A172 (cell line): Measurements from ENCODE around the gene SLC39A12. TPM values are rescaled to one million over a fixed set of nuclear protein-coding genes. Genes with fewer than 3 reads are reported as not detected.

Experiments
- DNase-seq: peaks from one replicate; pipeline ENCODE4 v3.0.0-alpha.2; 2015; ENCODE audit warnings: low spot score
- total RNA-seq: library from RNA; depleted of rRNA; stranded (reverse); fragments of >200 nt; shearing (Covaris generic); gene quantifications from 2 replicates; pipeline ENCODE4 v1.2.3, GENCODE V29; 2014; rRNA removed

The SLC39A12 gene
- total RNA-seq, 1 experiment from 2014 or later = not detected

DNA sequence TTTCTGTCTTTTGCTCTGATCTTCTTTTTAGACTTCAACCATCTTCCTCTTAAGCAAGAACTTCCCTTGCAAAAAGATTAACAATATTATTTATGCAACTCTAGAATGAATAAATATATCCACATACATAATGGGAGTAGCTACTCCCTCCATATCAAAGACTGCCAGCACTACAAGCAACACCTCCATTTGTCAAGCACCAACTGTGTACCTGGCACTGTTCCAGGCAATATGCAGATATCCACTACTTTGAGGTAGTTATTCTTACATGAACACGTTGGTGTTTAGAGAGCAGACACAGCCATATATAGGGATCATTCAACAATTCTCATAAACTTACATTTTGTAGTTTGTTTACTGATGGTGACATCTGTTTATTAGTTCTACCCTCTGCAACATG, 104.9 kb downstream of the SLC39A12 start:
- no peak for DNase-seq

DNA sequence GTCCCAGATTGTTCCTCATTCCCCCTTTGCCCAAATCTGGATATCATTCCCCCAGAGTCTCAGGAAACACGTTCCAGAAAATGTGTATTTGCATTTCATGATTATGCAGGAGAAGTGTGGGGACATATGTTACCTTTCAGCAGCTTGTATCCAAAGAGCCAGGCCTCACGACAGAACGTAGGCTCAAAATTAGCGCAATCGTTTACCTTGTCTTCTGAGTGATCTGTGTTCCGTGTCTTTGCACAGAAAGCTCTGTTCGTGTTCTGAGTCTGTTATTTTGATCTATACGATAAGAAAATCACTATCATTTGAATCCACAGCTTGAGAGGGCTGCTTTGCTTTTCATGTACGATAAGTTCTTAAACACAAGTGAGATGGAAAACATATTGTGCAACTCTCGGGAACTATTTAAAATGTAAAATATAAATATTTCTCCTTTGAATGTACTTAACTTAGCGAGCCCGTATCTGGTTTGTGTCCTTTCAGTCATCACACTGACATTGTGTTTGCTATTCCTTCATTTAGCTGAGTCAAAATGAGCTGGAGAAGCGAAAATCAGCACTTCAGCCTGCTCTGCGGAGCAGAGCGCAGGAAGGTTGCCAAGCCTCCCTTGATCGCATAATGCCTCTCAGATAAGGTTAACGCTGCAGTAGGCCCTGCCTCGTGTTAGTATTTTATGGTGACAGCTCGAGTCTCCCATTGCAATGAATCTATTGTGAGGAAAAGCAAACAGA, 108.3 kb downstream of the SLC39A12 start:
- DNase-seq = no peak

DNA sequence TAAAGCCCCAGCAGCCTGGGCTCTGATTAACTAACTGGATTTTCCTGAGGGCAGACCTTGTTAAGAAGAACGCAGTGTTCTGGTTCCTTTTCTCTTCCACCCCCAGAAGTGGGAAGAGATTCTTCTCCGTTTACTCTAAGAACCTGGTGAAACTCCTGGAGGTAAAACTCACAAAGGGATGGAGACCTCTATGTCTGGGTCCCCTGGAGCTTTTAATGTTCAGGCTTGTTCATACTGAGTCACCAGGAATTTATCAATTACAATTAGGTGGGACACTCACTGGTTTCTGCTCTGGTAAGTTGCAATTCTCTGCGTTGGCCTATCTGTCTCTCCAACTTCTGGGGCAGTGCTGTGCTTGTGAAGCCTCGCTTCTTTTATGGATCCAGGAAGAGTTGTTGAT, 115.2 kb downstream of the SLC39A12 start:
- peak; percentile 35 for DNase-seq

DNA sequence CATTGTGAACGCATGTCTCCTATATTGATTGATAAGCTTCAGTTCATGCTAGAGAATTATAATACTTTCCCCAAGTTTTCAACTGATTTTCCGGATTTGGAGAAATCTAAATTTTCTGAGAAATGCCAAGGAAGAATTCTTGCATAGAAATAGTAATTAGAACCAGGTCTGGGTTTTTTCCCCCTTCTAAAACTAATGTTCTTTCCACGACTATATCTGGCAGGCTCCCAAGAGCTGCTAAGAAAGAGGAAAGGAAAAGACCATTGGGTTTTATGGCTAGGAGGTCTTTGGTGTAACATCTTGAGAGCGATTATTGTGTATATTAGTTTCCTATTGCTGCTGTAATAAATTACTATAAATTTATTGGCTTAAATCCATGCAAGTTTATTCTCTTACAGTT, 116.7 kb downstream of the SLC39A12 start:
- DNase-seq = no peak

DNA sequence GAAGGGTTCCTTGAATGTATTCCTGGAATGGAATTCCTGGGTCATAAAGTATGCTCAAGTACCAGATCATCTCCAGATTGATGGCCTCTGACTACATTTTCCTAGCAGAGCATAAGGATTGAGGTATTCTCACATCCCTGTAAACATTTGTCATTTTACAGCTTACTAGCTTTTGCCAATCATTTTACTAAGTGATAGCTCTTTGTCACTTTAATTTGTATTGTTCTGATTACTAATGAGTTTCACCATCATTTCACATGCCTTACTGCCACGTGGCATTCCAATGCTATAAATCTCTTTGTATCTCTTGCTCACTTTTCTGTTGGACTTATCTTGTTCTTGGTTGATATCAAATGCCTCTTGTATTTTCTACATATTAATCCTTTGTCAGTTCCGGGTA, 119.9 kb downstream of the SLC39A12 start:
- DNase-seq = peak; percentile 56

DNA sequence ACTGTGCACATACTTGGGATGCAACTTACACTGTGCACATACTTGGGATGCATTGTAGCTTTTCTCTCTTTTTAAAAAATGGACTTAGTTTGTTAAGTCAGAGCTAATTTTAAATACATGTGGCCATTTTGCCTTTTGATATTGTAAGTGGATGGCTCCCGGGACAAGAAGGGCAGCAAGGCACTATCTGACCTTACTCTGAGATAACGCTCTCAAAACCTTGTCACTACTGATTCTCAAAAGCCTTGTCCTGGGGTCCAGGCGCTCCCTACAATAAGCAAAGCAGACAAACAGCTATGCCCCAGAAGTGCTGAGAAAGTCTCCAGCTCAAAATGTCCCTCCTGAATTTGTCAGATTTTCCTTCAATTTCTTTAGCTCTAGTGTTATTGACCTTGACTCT, 121.6 kb downstream of the SLC39A12 start:
- no peak for DNase-seq

DNA sequence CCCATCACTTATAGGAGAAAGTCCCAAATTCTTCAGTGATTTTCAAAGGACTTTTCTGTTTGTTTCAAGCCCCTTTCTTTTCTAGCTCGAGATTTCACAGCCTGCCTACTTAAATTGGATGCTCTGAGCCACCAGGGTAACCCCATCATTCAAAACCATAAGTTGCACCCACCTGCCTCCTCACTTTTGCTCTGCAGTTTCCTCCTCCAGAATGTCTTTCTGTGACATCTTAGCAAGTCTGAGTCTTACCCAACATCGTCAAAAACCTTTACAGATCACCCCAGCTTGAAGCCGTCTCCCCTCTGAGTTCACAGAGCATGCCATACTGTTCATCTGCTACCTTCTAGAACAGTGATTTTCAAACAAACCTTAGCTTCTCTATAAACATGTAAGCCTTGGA, 124.2 kb downstream of the SLC39A12 start:
- no peak for DNase-seq

DNA sequence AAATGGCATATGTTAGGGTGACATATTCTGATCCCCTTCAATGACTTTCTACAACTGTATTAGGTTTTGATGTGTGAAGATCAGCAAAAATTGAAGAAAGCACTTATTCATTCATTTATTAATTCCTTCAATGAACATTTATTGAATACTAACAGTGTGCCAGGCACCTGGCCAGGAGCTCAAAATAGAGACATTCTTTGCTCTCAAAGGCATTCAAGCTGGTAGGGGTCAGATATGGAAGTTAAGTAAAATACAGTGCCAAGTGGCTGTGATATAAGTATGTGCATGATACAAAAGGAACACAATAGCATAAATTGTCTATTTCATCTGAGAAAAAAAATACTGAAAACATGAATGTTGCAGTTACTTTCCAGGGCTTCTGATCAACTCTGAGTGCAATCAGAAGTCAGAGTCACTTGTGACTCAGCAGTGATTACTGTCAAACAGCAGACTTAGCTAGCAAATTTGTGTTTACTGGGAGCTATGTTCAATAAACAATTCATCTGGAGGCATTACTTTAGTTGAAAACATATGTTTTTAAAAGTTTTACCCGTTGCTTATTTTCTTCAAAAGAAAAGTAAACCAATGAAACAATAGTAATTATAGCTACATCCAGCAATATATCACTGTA, 128.1 kb downstream of the SLC39A12 start:
- no peak for DNase-seq

DNA sequence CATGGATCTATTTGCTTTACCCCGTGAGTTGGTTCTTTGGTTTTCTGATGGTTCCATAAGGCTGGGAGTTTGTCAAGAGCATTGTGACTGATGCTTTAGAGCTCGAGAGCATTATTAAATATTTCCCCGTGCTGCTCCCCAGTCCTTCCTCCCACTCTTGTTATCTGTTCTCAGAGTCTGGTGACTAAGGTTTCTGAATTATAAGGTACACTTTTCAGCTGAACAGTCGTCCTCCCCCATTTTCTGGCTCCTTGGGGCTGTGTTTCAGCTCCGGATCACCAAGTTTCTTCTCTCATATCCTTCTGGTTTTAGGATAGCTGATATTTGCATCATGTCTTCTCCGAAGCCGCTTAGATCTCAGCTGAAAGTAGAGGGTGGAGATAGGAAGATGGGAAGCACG, 130.7 kb downstream of the SLC39A12 start:
- DNase-seq = no peak

DNA sequence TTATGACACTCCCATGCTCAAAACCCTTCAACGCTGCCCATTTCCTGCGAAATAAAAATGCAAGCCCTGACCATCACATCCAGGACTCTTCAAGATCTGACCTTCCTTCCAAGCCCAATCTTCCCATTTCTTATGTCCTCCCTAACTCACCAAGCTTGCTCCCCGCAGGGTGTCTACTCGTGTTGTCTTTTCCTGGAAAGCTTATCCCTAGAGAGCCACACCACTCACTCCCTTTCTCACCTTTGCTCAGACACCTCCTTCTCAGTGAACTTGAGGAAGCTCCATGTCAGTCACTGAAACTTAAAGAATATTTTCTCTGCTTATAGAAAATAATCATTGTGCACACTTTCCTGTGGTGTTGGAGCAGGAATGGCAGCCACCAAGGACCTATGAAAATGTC, 134.1 kb downstream of the SLC39A12 start:
- no peak for DNase-seq

DNA sequence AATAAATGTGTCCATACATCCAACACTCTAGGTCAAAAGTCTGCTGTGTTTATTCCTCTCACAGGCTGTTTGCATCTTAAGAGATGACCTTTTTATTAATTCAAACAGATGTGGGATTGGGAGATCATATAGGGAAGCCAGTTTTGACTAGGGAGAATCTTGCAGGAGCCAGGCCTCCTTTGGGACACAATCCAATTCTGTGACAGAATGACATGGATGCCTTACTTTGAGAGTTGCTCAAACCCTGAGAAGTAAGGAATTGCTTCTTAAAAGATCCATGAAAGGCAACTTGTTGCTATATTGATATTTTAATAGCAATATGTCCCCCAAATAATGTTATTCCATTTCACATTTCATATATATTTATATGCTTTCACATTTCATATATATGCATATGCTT, 135.0 kb downstream of the SLC39A12 start:
- no peak for DNase-seq

DNA sequence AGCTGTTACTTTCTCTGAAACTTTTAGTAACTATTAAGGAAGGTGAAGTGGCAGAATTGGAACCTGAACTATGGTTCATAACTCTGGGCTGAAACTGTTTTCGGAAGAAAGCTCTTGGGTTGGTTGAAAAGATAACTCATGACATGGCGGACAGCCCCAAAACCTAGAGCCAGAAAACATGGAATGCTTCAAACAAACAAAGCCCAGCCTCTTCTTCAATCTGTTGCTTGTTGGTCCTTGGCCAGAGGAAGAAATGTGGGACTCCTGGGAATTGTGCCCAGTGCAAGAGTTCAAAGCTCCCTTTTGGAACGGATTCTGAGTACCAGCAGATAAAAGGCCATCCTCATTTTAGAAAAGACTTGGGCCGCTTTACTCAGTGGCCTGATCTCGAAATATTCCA, 135.6 kb downstream of the SLC39A12 start:
- no peak for DNase-seq

Other genes with a start within 250 kb of the SLC39A12 start
- 0.05 and 0.12 TPM in 2 replicates for gene TMEM236, start 199.7 kb upstream of the SLC39A12 start, total RNA-seq
- not detected in 2 replicates for gene MRC1, start 142.6 kb upstream of the SLC39A12 start, total RNA-seq
- 0.02 TPM in 1 of 2 replicates, not detected in the other for gene CACNB2, start 188.5 kb downstream of the SLC39A12 start, total RNA-seq